Activated CD4-positive, alpha-beta T cell treated with anti-CD3 and anti-CD28 coated beads, Interleukin-2, amount 50 U/mL, for 24 hours (primary cell): ENCODE data around the gene ALDH3B2.
A peak's percentile ranks its signal among the peaks of the same experiment; 100 is the strongest.
"Not testable (repeated sequence)": the region's sequence is repeated elsewhere in the genome, so short reads cannot be mapped to it uniquely, and the experiment has no call there.

ENCODE experiments used
- DNase-seq, 2 donors: peaks; one replicate each; pipeline ENCODE4 v3.0.0-alpha.2; 2020; ENCODE audit warnings: low read depth in 1 of 2, low spot score in 1 of 2

ALDH3B2 gene, protein sequence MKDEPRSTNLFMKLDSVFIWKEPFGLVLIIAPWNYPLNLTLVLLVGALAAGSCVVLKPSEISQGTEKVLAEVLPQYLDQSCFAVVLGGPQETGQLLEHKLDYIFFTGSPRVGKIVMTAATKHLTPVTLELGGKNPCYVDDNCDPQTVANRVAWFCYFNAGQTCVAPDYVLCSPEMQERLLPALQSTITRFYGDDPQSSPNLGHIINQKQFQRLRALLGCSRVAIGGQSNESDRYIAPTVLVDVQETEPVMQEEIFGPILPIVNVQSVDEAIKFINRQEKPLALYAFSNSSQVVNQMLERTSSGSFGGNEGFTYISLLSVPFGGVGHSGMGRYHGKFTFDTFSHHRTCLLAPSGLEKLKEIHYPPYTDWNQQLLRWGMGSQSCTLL

DNA sequence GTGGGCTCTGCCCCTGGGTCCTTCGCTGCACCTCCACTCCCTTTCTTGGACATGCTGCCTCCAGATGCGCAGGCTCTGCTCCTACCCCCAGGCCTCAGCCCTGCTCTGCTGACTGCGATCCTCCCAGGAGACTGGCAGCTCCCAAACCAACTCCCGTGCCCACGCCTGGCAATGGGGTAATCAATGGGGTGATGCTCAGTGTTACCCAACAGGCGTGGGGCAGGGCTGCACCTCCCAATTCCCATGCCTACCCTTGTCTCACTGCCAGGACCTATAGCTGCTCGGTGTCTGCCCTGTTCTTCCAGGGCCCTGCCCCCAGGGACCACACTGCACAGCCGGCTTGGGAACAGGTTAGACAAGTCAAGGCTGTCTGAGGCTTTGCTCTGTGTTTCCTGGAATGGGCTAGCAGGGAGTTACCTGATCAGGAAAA, at the start of gene ALDH3B2:
ALDH3B2 (minus strand) TSS at position 182 of the 430 bp plus-strand sequence. CDS start 7,688 bp downstream, outside the sequence.
- DNase-seq = no peak

GRCh38 chr11:67723036-67723435, 48.6 kb upstream of the ALDH3B2 start:
- DNase-seq = not testable (repeated sequence)

DNA sequence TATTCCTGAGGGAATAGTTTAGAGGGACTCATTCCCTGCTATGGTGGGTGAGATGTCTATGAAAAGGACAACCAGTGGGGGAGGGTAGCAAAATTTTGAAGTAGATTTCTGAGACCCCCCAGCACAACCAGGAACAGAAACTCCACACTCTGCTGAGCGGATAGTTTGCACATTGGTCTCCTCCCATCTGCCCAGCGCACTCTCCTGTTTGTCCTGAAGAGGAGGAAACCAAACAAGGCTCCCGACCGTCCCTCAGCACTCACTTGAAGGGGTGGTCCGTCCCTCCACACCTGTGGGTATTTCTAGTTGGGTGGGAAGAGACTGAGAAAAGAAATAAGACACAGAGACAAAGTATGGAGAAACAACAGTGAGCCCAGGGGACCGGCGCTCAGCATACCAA, 41.8 kb upstream of the ALDH3B2 start:
- not testable (repeated sequence) for DNase-seq

- not testable (repeated sequence) for DNase-seq
These were observed 41.4 kb upstream of the ALDH3B2 start for GRCh38 chr11:67715801-67716200.

DNA sequence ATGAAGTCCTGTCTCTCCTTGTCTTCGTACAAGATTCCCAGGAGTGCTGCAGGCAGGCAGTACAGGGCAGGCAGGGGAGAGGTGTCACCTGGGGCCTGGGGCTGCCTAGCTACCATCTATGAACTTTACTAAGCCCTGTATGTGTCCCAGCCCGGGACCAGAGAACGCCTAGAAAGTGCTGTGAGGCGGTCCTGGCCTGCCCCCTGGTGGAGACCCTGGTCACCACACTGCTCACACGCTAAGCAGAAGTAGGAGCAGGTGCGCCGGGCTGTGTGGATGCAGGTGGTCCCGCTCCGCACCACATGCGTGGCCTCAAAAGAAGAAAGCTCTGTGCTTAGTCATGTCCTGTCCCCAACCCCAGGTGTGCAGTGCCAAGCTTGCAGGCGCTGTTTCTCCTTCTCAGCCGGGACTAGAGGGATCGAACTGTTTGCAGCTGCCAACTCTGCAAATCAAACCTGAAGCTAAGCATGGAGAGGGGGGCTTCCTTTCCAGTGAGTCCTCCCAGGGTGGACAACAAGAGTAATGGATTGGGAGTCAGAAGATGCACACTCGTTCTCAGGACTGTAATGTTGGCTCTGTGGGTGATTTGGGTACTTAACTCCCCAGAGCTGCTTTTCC, 39.6 kb upstream of the ALDH3B2 start:
- DNase-seq = peak; percentile 33 to 38

DNA sequence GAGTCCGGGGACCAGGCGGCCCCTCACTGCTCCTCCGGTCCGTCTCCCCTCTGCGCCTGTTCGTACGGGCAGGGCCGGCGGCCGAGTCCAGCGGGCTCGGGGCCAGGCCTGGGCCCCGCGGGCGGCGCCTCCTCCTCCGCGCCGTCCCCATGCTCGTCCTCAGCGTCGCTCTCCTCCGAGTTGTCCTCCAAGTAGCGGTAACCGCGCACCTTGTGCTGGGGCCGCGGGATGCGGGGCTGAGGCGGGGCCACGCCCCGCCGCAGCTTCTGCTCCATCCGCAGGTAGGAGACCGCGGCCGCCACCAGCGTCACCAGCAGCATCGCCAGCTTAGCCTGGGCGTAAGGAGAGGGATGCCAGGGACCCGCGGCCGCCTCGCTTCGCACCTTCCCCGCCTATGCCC, 37.3 kb upstream of the ALDH3B2 start:
- DNase-seq = not testable (repeated sequence)

DNA sequence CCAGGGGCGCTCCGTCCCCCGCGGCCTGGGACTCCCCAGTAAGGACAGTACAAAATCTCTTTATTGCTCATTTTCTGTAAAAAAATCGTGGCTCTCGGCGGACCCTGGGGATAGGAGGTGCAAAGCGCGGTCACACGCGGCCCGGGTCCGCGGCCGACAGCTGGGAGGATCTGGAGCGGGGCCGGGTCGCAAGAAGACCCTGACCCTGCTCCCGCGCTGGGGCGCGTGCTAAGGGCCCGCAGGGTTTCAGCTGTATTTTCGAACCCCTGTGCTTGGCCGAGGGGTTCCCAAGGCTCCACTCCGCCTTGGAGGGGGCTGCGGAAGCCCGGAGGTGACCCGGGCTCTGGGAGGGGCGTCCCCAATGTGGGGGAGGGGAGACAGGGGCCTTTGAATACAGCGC, 36.8 kb upstream of the ALDH3B2 start:
- DNase-seq = not testable (repeated sequence)

DNA sequence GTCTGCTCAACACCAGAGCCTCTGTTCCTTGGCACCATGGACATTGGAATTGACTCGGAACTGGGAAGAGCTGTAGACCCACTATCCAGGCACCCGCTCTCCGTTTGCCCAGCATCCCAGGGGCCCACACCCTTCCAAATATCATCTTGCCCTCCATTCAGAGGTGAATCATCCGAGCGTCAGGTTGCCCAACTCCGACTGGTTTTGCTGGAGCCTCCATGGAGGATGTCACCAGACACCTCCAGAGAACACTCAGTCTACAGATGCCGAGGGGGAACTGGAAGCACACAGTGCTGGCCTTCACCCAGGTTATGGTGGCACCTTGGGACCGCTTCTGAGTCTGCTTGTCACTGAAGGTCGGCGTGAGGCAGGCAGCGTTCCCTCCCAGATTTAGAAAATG, 35.4 kb upstream of the ALDH3B2 start:
- DNase-seq = not testable (repeated sequence)

DNA sequence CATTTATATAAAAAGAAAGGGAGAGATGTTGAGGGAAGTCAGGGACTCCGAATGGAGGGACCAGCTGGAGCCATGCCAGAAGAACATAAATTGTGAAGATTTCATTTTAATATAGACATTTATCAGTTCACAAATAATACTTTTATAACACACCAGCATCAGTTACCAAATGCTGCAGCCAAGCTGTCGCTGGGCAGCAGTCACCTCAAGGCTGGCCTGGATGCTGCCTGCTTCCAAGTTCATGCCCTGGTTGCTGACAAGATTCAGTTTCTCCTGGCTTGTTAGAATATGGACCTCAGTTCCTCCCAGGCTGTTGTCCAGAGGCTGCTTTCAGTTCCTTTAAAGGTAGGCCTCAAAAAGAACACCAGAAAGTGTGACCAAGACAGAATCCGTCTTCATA, 30.8 kb upstream of the ALDH3B2 start:
- DNase-seq = no peak

- no peak for DNase-seq
These were observed 30.1 kb upstream of the ALDH3B2 start for GRCh38 chr11:67704524-67704923.

DNA sequence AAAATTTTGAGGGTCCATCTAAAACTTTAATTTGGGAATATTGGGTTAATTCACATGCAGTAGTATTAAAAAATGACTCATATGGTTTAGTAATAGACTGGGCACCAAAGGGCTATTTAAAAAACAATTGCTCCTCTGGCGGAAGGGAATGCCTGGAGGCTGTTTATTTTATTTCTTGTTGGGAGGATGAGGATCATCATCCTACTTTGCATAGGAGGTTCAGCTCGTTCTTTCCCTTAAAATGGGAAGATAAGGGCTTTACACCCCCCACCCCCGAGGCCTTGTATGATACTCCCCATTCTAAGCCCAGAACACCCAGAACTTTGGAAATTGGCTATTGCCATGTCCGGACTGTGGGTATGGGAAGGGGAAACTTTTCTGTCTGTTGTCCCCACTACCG, 29.3 kb upstream of the ALDH3B2 start:
- not testable (repeated sequence) for DNase-seq

- DNase-seq = no peak
These were observed 26.3 kb upstream of the ALDH3B2 start for GRCh38 chr11:67700548-67701262.

GRCh38 chr11:67700141-67700540, 25.7 kb upstream of the ALDH3B2 start:
- DNase-seq = no peak

GRCh38 chr11:67699521-67699920, 25.1 kb upstream of the ALDH3B2 start:
- no peak for DNase-seq

- DNase-seq = no peak
These were observed 23.8 kb upstream of the ALDH3B2 start for GRCh38 chr11:67698247-67698646.

DNA sequence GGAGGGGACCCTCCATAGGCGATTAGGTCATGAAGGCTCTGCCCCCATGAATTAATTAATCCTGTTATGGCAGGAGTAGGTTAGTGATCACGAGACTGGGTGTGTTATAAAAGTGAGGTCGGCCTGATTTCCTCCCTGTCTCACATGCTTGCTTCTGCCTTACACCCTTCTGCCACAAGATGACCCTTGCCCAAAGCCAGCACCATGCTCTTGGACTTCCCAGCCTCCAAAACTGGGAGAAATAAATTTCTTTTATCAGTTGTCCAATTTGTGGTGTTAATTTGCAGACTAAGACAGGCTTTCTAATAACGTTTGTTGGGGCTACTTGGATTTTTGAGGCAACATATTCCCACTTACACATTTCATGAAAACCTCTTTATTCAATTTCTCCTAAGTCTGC, 23.4 kb upstream of the ALDH3B2 start:
- DNase-seq = no peak

DNA sequence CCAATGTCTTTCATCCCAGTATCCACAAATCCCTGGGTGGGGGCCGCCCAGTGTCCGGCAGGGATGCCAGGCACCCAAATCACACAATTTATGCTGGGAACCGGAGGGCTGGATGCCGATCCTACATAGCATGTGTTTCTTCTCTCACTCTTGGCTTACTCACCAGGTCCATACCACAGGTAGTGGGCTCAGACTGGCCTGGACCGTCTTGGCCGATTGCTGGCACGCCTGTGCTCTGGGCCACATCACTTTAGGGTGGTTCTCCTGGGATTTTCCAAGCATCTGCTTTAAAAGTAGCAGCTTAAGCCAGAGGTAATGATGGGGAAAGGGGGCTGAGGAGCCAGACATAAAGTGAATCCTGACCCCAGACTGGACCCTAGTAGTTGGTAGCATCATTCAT, 22.6 kb upstream of the ALDH3B2 start:
- no peak for DNase-seq

GRCh38 chr11:67695606-67696005, 21.2 kb upstream of the ALDH3B2 start:
- no peak for DNase-seq

- DNase-seq = no peak
These were observed 20.6 kb upstream of the ALDH3B2 start for GRCh38 chr11:67694875-67695555.

- no peak for DNase-seq
These were observed 16.7 kb upstream of the ALDH3B2 start for GRCh38 chr11:67691149-67691548.

GRCh38 chr11:67689178-67689577, 14.8 kb upstream of the ALDH3B2 start:
- no peak for DNase-seq
